ENCODE data around the gene SLC12A7. TPM values are rescaled to one million over a fixed set of nuclear protein-coding genes. Genes with fewer than 3 reads are reported as not detected.
A peak's percentile ranks its signal among the peaks of the same experiment; 100 is the strongest.

Gene SLC12A7
- total and polyA plus RNA-seq, 2 of the 13 experiments (the other 11 are each of a cell fraction or from before 2014, with no cell fraction given), result 14.0 to 18.5 TPM

DNA sequence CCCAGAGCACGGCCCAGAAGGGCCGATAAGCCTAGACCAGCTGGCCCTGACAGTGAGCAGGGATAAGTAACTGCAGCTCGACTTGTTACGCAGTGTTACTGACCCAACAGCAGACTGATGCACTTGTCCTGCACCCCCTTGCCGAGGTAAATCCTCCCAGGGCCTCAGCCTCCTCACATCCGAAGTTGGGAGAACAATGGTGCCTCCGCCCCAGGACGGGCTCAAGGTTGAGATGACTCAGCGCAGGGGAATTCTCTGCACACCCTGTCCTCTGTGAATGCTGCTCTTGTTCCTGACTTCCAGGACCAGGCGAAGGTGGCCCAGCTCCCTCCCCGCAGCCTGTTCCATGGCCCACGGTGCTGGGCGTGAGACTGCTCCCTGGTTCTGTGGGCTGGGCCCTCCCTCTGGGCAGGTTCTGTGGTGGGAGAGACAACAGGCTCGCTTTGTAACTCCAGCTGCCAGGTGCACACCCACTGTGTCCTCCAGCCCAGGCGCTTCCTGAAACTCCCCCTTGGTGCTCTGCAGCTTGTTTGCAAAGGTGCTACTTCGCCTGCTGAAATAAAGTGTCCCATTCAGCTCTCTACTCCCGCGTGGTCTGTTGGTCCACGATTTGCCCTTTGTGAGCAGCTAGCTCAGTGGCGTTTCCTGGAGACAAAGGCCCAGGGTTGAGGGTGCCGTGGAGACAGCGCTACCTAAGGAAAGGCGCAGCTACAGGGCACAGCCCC, 49.4 kb upstream of the SLC12A7 start (continued):
- TF ChIP-seq, protein P1, sequence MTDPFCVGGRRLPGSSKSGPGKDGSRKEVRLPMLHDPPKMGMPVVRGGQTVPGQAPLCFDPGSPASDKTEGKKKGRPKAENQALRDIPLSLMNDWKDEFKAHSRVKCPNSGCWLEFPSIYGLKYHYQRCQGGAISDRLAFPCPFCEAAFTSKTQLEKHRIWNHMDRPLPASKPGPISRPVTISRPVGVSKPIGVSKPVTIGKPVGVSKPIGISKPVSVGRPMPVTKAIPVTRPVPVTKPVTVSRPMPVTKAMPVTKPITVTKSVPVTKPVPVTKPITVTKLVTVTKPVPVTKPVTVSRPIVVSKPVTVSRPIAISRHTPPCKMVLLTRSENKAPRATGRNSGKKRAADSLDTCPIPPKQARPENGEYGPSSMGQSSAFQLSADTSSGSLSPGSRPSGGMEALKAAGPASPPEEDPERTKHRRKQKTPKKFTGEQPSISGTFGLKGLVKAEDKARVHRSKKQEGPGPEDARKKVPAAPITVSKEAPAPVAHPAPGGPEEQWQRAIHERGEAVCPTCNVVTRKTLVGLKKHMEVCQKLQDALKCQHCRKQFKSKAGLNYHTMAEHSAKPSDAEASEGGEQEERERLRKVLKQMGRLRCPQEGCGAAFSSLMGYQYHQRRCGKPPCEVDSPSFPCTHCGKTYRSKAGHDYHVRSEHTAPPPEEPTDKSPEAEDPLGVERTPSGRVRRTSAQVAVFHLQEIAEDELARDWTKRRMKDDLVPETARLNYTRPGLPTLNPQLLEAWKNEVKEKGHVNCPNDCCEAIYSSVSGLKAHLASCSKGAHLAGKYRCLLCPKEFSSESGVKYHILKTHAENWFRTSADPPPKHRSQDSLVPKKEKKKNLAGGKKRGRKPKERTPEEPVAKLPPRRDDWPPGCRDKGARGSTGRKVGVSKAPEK (CRISPR knock-in tag; IDR thresholded peaks at IDR 0.05; ENCODE audit: borderline replicate concordance), result 0 out of 2 replicates have a peak, but pooled peaks have one; percentile 37
- no peak for TF ChIP-seq SMARCC2 (IDR thresholded peaks at IDR 0.05)
- no peak for TF ChIP-seq ZNF879 (CRISPR knock-in tag; IDR thresholded peaks at IDR 0.05)
- TF ChIP-seq ZNF589 (CRISPR knock-in tag; conservative IDR thresholded peaks at IDR 0.05), result 0 out of 2 replicates have a peak, but pooled peaks have one; percentile 44
- 0 out of 2 replicates have a peak, but pooled peaks have one; percentile 27 for TF ChIP-seq PRMT3 (CRISPR knock-in tag; IDR thresholded peaks at IDR 0.05; ENCODE audit: borderline replicate concordance, low read depth)
- TF ChIP-seq, protein P2, sequence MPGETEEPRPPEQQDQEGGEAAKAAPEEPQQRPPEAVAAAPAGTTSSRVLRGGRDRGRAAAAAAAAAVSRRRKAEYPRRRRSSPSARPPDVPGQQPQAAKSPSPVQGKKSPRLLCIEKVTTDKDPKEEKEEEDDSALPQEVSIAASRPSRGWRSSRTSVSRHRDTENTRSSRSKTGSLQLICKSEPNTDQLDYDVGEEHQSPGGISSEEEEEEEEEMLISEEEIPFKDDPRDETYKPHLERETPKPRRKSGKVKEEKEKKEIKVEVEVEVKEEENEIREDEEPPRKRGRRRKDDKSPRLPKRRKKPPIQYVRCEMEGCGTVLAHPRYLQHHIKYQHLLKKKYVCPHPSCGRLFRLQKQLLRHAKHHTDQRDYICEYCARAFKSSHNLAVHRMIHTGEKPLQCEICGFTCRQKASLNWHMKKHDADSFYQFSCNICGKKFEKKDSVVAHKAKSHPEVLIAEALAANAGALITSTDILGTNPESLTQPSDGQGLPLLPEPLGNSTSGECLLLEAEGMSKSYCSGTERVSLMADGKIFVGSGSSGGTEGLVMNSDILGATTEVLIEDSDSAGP (CRISPR knock-in tag; IDR thresholded peaks at IDR 0.05; ENCODE audit: borderline replicate concordance), result peak; percentile 79; the same call in 1 of the 2 replicates
- TF ChIP-seq SP2 (CRISPR knock-in tag; IDR thresholded peaks at IDR 0.05), result no peak
- peak; percentile 88 for TF ChIP-seq PHF21A (CRISPR knock-in tag; IDR thresholded peaks at IDR 0.05)
- TF ChIP-seq CENPT (CRISPR knock-in tag; IDR thresholded peaks at IDR 0.05; ENCODE audit: low read depth), result no peak
- TF ChIP-seq NRL (CRISPR knock-in tag; IDR thresholded peaks at IDR 0.05; ENCODE audit: borderline replicate concordance), result 0 out of 2 replicates have a peak, but pooled peaks have one; percentile 12
- TF ChIP-seq, protein P3, sequence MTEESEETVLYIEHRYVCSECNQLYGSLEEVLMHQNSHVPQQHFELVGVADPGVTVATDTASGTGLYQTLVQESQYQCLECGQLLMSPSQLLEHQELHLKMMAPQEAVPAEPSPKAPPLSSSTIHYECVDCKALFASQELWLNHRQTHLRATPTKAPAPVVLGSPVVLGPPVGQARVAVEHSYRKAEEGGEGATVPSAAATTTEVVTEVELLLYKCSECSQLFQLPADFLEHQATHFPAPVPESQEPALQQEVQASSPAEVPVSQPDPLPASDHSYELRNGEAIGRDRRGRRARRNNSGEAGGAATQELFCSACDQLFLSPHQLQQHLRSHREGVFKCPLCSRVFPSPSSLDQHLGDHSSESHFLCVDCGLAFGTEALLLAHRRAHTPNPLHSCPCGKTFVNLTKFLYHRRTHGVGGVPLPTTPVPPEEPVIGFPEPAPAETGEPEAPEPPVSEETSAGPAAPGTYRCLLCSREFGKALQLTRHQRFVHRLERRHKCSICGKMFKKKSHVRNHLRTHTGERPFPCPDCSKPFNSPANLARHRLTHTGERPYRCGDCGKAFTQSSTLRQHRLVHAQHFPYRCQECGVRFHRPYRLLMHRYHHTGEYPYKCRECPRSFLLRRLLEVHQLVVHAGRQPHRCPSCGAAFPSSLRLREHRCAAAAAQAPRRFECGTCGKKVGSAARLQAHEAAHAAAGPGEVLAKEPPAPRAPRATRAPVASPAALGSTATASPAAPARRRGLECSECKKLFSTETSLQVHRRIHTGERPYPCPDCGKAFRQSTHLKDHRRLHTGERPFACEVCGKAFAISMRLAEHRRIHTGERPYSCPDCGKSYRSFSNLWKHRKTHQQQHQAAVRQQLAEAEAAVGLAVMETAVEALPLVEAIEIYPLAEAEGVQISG (CRISPR knock-in tag; IDR thresholded peaks at IDR 0.05), result peak; percentile 36
- TF ChIP-seq YEATS4 (CRISPR knock-in tag; IDR thresholded peaks at IDR 0.05; ENCODE audit: borderline replicate concordance), result 0 out of 2 replicates have a peak, but pooled peaks have one; percentile 21
- TF ChIP-seq NFE2L2 (IDR thresholded peaks at IDR 0.05; ENCODE audit: low read length), result peak; percentile 19; the same call in 1 of the 2 replicates
- peak; percentile 61 for TF ChIP-seq DMAP1 (CRISPR knock-in tag; IDR thresholded peaks at IDR 0.05)
- TF ChIP-seq SOX5 (CRISPR knock-in tag; IDR thresholded peaks at IDR 0.05; ENCODE audit: borderline replicate concordance), result peak; percentile 96
- peak; percentile 50; the same call in 1 of the 2 replicates for TF ChIP-seq FOXO1 (CRISPR knock-in tag; IDR thresholded peaks at IDR 0.05)
- peak; percentile 68; the same call in 1 of the 2 replicates for TF ChIP-seq HOXA3 (CRISPR knock-in tag; IDR thresholded peaks at IDR 0.05)
- TF ChIP-seq CBX5 (CRISPR knock-in tag; IDR thresholded peaks at IDR 0.05; ENCODE audit: borderline replicate concordance), result peak; percentile 79; the same call in 1 of the 2 replicates
- TF ChIP-seq ZFP82 (CRISPR knock-in tag; IDR thresholded peaks at IDR 0.05; ENCODE audit: borderline replicate concordance), result peak; percentile 49; the same call in 1 of the 2 replicates
- peak; percentile 69; the same call in 1 of the 2 replicates for TF ChIP-seq HDAC1 (CRISPR knock-in tag; IDR thresholded peaks at IDR 0.05)
- TF ChIP-seq MIER2 (CRISPR knock-in tag; IDR thresholded peaks at IDR 0.05), result peak; percentile 9; the same call in 1 of the 2 replicates
- TF ChIP-seq ZFP41 (CRISPR knock-in tag; IDR thresholded peaks at IDR 0.05; ENCODE audit: borderline replicate concordance), result 0 out of 2 replicates have a peak, but pooled peaks have one; percentile 23
- TF ChIP-seq THAP11 (CRISPR knock-in tag; IDR thresholded peaks at IDR 0.05), result peak; percentile 30; the same call in 1 of the 2 replicates
